ENCODE data around the gene NXPE4. TPM values are rescaled to one million over a fixed set of nuclear protein-coding genes. Genes with fewer than 3 reads are reported as not detected.

NXPE4 gene
- total RNA-seq, 1 experiment from 2014 or later = 0.11 TPM

DNA sequence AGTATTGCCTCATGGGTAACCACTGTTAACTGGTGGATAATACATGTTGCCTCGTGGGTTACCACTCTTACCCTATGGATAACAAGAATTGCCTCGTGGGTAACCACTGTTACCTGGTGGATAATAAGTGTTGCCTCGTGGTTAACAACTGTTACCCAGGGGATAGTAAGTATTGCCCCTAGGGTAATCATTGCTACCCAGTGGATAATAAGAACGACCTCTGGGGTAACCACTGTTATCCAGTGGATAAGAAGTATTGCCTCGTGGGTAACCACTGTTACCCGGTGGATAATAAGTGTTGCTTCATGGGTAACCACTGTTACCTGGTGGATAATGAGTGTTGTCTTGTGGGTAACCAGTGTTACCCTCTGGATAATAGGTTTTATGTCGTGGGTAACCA is 28.1 kb upstream of the NXPE4 start:
- CTCF ChIA-PET = no interaction called here
- H3K4me1 Mint-ChIP-seq = no peaks in the 10 kb centered on the region
- ATAC-seq (no peak), DNase-seq (ENCODE audit: low spot score) (no peak)
- peaks cover 51% of the 10 kb centered on the region for H3K36me3 Mint-ChIP-seq
- no peak overlapping the region for H3K27ac Mint-ChIP-seq
- POLR2A ChIA-PET = no interaction called here
- H3K9me3 Mint-ChIP-seq = peaks cover 82% of the 10 kb centered on the region
- TF ChIP-seq, protein P1, sequence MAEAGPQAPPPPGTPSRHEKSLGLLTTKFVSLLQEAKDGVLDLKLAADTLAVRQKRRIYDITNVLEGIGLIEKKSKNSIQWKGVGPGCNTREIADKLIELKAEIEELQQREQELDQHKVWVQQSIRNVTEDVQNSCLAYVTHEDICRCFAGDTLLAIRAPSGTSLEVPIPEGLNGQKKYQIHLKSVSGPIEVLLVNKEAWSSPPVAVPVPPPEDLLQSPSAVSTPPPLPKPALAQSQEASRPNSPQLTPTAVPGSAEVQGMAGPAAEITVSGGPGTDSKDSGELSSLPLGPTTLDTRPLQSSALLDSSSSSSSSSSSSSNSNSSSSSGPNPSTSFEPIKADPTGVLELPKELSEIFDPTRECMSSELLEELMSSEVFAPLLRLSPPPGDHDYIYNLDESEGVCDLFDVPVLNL (CRISPR knock-in tag; IDR thresholded peaks at IDR 0.05; ENCODE audit: borderline replicate concordance, low read depth) = no peak
- TF ChIP-seq ATF1 (CRISPR knock-in tag; IDR thresholded peaks at IDR 0.05) (no peak), GABPB1 (CRISPR knock-in tag; IDR thresholded peaks at IDR 0.05) (no peak), FOXP1 (CRISPR knock-in tag; IDR thresholded peaks at IDR 0.05; ENCODE audit: borderline replicate concordance) (no peak), ZBTB21 (CRISPR knock-in tag; IDR thresholded peaks at IDR 0.05; ENCODE audit: borderline replicate concordance) (no peak), JAZF1 (CRISPR knock-in tag; IDR thresholded peaks at IDR 0.05) (no peak), SMAD4 (CRISPR knock-in tag; IDR thresholded peaks at IDR 0.05) (no peak), JUN (CRISPR knock-in tag; IDR thresholded peaks at IDR 0.05) (no peak), FOXJ3 (CRISPR knock-in tag; IDR thresholded peaks at IDR 0.05; ENCODE audit: borderline replicate concordance) (no peak), TCF7 (CRISPR knock-in tag; IDR thresholded peaks at IDR 0.05; ENCODE audit: low read depth) (no peak), FOXK1 (CRISPR knock-in tag; IDR thresholded peaks at IDR 0.05) (no peak)
- TF ChIP-seq, protein P2, sequence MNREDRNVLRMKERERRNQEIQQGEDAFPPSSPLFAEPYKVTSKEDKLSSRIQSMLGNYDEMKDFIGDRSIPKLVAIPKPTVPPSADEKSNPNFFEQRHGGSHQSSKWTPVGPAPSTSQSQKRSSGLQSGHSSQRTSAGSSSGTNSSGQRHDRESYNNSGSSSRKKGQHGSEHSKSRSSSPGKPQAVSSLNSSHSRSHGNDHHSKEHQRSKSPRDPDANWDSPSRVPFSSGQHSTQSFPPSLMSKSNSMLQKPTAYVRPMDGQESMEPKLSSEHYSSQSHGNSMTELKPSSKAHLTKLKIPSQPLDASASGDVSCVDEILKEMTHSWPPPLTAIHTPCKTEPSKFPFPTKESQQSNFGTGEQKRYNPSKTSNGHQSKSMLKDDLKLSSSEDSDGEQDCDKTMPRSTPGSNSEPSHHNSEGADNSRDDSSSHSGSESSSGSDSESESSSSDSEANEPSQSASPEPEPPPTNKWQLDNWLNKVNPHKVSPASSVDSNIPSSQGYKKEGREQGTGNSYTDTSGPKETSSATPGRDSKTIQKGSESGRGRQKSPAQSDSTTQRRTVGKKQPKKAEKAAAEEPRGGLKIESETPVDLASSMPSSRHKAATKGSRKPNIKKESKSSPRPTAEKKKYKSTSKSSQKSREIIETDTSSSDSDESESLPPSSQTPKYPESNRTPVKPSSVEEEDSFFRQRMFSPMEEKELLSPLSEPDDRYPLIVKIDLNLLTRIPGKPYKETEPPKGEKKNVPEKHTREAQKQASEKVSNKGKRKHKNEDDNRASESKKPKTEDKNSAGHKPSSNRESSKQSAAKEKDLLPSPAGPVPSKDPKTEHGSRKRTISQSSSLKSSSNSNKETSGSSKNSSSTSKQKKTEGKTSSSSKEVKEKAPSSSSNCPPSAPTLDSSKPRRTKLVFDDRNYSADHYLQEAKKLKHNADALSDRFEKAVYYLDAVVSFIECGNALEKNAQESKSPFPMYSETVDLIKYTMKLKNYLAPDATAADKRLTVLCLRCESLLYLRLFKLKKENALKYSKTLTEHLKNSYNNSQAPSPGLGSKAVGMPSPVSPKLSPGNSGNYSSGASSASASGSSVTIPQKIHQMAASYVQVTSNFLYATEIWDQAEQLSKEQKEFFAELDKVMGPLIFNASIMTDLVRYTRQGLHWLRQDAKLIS (CRISPR knock-in tag; IDR thresholded peaks at IDR 0.05; ENCODE audit: borderline replicate concordance) = no peak
- TF ChIP-seq, protein P3, sequence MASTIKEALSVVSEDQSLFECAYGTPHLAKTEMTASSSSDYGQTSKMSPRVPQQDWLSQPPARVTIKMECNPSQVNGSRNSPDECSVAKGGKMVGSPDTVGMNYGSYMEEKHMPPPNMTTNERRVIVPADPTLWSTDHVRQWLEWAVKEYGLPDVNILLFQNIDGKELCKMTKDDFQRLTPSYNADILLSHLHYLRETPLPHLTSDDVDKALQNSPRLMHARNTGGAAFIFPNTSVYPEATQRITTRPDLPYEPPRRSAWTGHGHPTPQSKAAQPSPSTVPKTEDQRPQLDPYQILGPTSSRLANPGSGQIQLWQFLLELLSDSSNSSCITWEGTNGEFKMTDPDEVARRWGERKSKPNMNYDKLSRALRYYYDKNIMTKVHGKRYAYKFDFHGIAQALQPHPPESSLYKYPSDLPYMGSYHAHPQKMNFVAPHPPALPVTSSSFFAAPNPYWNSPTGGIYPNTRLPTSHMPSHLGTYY (CRISPR knock-in tag; IDR thresholded peaks at IDR 0.05) = no peak
- TF ChIP-seq, protein P4, sequence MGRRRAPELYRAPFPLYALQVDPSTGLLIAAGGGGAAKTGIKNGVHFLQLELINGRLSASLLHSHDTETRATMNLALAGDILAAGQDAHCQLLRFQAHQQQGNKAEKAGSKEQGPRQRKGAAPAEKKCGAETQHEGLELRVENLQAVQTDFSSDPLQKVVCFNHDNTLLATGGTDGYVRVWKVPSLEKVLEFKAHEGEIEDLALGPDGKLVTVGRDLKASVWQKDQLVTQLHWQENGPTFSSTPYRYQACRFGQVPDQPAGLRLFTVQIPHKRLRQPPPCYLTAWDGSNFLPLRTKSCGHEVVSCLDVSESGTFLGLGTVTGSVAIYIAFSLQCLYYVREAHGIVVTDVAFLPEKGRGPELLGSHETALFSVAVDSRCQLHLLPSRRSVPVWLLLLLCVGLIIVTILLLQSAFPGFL (CRISPR knock-in tag; IDR thresholded peaks at IDR 0.05; ENCODE audit: borderline replicate concordance) = no peak
- TF ChIP-seq, protein P5, sequence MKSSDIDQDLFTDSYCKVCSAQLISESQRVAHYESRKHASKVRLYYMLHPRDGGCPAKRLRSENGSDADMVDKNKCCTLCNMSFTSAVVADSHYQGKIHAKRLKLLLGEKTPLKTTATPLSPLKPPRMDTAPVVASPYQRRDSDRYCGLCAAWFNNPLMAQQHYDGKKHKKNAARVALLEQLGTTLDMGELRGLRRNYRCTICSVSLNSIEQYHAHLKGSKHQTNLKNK (CRISPR knock-in tag; IDR thresholded peaks at IDR 0.05) = no peak
- TF ChIP-seq, protein P6, sequence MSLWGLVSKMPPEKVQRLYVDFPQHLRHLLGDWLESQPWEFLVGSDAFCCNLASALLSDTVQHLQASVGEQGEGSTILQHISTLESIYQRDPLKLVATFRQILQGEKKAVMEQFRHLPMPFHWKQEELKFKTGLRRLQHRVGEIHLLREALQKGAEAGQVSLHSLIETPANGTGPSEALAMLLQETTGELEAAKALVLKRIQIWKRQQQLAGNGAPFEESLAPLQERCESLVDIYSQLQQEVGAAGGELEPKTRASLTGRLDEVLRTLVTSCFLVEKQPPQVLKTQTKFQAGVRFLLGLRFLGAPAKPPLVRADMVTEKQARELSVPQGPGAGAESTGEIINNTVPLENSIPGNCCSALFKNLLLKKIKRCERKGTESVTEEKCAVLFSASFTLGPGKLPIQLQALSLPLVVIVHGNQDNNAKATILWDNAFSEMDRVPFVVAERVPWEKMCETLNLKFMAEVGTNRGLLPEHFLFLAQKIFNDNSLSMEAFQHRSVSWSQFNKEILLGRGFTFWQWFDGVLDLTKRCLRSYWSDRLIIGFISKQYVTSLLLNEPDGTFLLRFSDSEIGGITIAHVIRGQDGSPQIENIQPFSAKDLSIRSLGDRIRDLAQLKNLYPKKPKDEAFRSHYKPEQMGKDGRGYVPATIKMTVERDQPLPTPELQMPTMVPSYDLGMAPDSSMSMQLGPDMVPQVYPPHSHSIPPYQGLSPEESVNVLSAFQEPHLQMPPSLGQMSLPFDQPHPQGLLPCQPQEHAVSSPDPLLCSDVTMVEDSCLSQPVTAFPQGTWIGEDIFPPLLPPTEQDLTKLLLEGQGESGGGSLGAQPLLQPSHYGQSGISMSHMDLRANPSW (CRISPR knock-in tag; conservative IDR thresholded peaks at IDR 0.05; ENCODE audit: low read depth) = no peak
- TF ChIP-seq, protein P7, sequence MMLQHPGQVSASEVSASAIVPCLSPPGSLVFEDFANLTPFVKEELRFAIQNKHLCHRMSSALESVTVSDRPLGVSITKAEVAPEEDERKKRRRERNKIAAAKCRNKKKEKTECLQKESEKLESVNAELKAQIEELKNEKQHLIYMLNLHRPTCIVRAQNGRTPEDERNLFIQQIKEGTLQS (CRISPR knock-in tag; conservative IDR thresholded peaks at IDR 0.05) = no peak
- TF ChIP-seq, protein P8, sequence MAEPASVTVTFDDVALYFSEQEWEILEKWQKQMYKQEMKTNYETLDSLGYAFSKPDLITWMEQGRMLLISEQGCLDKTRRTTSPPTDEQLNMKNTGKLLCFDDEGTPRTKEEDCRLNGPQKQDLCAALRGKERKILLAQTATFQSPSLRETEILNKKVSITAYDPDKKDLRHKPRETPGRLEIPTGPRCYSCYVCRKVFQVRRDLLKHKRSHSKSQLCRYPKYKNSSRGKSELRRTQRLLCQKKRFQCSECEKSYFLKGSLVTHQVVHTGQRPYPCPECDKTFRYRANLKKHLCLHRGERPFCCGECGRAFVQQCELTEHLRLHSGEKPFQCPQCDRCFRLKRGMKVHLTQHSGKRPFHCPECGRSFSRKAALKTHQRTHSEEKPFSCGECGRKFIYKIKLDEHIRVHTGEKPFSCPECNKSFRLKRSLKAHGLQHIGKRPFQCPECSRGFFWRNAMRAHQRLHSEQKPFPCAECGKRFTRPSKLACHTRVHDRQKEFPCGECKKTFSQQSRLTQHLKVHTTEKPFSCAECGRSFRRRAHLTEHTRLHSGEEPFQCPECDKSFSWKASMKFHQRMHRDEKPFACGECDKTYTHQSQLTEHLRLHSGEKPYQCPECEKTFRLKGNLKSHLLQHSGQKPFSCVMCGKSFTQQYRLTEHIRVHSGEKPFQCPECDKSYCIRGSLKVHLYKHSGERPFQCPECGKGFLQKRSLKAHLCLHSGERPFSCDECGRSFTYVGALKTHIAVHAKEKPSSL (CRISPR knock-in tag; conservative IDR thresholded peaks at IDR 0.05) = no peak
- H3K4me3 Mint-ChIP-seq = no peak overlapping the region
- H3K27me3 Mint-ChIP-seq (ENCODE audit: low read depth) = 0 out of 2 replicates have a peak, but pooled peaks cover 2% of the 10 kb centered on the region
